ENCODE measurements around the gene FAM78B.

DNA sequence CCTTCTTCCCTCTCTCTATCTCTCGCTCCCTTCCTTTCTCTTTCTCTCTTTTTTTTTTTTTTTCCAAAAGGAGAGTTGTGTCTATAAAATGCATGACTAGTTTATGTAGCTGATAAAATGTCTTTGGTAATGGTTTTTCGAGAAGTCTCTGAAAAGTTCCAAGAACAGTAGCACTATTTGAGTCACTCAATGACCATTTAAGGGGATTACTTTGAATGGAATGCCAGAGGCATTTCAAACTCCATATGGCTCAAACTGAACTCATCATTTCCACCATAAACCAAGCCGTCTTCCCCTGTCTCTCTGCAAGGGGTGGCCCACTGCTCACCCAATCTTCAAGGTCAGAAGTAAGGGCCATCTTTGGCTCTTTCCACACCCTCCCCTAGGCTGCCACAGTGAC lies 93.3 kb downstream of the FAM78B start:
- TF ChIP-seq, protein P1, sequence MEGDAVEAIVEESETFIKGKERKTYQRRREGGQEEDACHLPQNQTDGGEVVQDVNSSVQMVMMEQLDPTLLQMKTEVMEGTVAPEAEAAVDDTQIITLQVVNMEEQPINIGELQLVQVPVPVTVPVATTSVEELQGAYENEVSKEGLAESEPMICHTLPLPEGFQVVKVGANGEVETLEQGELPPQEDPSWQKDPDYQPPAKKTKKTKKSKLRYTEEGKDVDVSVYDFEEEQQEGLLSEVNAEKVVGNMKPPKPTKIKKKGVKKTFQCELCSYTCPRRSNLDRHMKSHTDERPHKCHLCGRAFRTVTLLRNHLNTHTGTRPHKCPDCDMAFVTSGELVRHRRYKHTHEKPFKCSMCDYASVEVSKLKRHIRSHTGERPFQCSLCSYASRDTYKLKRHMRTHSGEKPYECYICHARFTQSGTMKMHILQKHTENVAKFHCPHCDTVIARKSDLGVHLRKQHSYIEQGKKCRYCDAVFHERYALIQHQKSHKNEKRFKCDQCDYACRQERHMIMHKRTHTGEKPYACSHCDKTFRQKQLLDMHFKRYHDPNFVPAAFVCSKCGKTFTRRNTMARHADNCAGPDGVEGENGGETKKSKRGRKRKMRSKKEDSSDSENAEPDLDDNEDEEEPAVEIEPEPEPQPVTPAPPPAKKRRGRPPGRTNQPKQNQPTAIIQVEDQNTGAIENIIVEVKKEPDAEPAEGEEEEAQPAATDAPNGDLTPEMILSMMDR (IDR thresholded peaks at IDR 0.05; ENCODE audit: borderline replicate concordance, extremely low read depth, low read length, poor library complexity, severe bottlenecking), result no peak
- no peak for TF ChIP-seq EZH2 (IDR thresholded peaks at IDR 0.05; ENCODE audit: borderline replicate concordance, low read depth, low read length, severe bottlenecking)

Data from DND-41 (cell line).